ENCODE data around the gene FOLR2.

DNA sequence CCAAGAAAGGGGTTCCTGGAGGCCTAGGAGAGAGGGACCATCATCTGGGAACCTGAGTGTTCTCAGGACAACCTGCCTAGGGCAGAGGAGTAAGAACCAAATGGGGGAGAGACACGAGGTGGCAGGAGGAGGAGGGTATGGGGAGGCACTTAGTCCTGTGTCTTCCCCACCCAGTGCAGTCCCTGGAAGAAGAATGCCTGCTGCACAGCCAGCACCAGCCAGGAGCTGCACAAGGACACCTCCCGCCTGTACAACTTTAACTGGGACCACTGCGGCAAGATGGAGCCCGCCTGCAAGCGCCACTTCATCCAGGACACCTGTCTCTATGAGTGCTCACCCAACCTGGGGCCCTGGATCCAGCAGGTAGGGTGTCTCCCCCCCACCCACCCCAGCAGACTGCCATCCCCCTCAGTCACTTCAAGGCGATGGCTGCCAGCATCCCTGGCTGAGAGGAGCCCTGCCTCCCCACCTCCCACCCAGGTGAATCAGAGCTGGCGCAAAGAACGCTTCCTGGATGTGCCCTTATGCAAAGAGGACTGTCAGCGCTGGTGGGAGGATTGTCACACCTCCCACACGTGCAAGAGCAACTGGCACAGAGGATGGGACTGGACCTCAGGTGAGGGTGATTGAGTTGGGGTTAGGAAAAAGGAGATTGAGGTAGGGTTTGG, 4.2 kb downstream of the FOLR2 start:
- no peak for TF ChIP-seq SIN3A (IDR thresholded peaks at IDR 0.05; ENCODE audit: borderline replicate concordance, low read depth, low read length)
- no peak for TF ChIP-seq CTCF (IDR thresholded peaks at IDR 0.05)
- no peak for TF ChIP-seq SMC3 (IDR thresholded peaks at IDR 0.05; ENCODE audit: low read depth, low read length)
- no peak for TF ChIP-seq POLR2AphosphoS5 (IDR thresholded peaks at IDR 0.05; ENCODE audit: low read depth, low read length)
- TF ChIP-seq ZBTB33 (IDR thresholded peaks at IDR 0.05; ENCODE audit: borderline replicate concordance, low read depth) = no peak
- TF ChIP-seq TAF1 (IDR thresholded peaks at IDR 0.05; ENCODE audit: borderline replicate concordance, low read depth, low read length) = no peak
- no peak for TF ChIP-seq FOXM1 (IDR thresholded peaks at IDR 0.05; ENCODE audit: low read depth)
- TF ChIP-seq TEAD4 (IDR thresholded peaks at IDR 0.05; ENCODE audit: borderline replicate concordance, insufficient read depth) = no peak
- TF ChIP-seq, protein P1, sequence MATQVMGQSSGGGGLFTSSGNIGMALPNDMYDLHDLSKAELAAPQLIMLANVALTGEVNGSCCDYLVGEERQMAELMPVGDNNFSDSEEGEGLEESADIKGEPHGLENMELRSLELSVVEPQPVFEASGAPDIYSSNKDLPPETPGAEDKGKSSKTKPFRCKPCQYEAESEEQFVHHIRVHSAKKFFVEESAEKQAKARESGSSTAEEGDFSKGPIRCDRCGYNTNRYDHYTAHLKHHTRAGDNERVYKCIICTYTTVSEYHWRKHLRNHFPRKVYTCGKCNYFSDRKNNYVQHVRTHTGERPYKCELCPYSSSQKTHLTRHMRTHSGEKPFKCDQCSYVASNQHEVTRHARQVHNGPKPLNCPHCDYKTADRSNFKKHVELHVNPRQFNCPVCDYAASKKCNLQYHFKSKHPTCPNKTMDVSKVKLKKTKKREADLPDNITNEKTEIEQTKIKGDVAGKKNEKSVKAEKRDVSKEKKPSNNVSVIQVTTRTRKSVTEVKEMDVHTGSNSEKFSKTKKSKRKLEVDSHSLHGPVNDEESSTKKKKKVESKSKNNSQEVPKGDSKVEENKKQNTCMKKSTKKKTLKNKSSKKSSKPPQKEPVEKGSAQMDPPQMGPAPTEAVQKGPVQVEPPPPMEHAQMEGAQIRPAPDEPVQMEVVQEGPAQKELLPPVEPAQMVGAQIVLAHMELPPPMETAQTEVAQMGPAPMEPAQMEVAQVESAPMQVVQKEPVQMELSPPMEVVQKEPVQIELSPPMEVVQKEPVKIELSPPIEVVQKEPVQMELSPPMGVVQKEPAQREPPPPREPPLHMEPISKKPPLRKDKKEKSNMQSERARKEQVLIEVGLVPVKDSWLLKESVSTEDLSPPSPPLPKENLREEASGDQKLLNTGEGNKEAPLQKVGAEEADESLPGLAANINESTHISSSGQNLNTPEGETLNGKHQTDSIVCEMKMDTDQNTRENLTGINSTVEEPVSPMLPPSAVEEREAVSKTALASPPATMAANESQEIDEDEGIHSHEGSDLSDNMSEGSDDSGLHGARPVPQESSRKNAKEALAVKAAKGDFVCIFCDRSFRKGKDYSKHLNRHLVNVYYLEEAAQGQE (IDR thresholded peaks at IDR 0.05; ENCODE audit: low read depth, low read length) = no peak
- TF ChIP-seq TCF12 (IDR thresholded peaks at IDR 0.05) = no peak
- TF ChIP-seq EP300 (IDR thresholded peaks at IDR 0.05; ENCODE audit: borderline replicate concordance in 1 of 2, low read depth in 1 of 2, low read length in 1 of 2) = no peak
- TF ChIP-seq YY1 (IDR thresholded peaks at IDR 0.05; ENCODE audit: low read depth) = no peak
- TF ChIP-seq NRF1 (IDR thresholded peaks at IDR 0.05; ENCODE audit: low read depth, low read length) = no peak

Data from SK-N-SH (cell line).